Activated CD8-positive, alpha-beta memory T cell treated with anti-CD3 and anti-CD28 coated beads for 1 hour (primary cell): ENCODE results near the gene NUB1.

Experiments used
- DNase-seq, 2 donors: peaks; one replicate each; pipeline ENCODE4 v3.0.0-alpha.2; 2020; ENCODE audit warnings: low read depth in 1 of 2; ENCODE audit errors: extremely low read depth in 1 of 2

The NUB1 gene

DNA sequence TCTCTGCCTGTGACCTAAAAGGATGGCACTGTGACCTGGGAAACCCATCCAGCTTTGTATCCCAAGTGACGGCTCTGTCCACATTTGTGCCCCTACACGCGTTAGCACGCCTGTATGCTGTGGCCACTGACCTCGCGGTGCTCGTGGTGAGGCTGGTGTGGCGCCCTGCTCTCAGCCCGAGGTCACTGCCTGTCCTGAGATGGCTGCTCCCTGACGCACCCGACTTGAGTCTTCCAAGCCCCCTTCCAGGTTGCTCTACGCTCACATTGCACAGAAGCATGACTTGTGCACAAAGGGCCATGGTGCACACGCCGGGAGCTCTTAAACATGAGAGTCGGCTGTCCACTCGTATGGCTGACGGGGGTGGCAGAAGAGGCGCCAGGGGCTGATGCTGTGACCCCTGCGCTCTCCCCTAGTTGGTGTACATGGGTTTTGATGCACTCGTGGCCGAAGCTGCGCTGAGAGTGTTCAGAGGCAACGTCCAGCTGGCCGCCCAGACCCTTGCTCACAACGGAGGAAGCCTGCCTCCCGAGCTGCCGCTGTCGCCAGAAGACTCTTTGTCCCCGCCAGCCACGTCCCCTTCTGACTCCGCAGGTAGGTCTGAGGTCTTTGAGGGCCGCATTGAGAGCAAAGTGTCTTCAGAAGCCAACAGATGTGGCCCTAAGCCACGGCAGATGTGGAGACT lies 34.7 kb downstream of the NUB1 start:
- no peak for DNase-seq

DNA sequence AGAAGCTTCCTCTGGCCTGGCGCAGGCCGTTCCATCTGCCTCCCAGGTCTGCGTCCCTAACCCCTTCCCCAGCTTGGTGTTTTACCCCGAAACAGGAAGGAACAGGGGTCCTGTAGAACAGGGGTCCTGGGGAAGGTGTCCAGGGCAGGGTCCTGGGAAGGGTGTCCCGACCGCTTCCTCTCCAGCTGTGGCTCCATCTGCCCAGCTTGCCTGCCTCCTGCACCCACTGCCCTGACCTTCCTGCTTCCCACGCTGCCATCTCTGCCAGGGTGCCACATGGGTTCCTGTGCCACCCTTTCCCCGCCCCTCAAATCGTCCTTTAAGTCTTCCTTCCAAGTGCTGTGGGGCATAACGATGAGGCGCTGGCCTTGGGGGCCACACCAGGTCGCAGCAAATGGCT lies 35.8 kb downstream of the NUB1 start:
- no peak for DNase-seq

DNA sequence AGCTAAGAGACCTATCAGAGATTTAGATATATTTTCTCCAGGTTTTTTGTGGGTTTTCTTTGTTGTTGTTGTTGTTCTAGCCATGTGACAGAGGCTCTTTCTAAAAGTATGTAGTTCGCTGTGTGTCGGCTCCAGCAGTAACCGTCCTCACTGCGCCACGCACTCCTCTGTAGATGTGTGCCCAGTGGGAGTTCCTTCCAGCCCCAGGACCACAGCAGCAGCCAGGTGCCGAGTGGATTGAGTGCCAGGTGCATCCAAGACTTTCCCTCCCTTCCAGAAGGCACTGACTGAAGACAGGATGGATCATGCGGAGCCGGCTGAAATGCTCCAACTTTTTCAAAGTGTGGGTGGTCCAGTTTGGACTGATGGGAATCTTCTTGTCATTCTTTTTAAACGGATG lies 36.4 kb downstream of the NUB1 start:
- no peak for DNase-seq

GRCh38 chr7:151378496-151379192 lies 37.0 kb downstream of the NUB1 start:
- no peak for DNase-seq

- no peak for DNase-seq
Observed at GRCh38 chr7:151379193-151379520, 37.5 kb downstream of the NUB1 start.

- DNase-seq = no peak
Observed at GRCh38 chr7:151379534-151380198, 38.1 kb downstream of the NUB1 start.

DNA sequence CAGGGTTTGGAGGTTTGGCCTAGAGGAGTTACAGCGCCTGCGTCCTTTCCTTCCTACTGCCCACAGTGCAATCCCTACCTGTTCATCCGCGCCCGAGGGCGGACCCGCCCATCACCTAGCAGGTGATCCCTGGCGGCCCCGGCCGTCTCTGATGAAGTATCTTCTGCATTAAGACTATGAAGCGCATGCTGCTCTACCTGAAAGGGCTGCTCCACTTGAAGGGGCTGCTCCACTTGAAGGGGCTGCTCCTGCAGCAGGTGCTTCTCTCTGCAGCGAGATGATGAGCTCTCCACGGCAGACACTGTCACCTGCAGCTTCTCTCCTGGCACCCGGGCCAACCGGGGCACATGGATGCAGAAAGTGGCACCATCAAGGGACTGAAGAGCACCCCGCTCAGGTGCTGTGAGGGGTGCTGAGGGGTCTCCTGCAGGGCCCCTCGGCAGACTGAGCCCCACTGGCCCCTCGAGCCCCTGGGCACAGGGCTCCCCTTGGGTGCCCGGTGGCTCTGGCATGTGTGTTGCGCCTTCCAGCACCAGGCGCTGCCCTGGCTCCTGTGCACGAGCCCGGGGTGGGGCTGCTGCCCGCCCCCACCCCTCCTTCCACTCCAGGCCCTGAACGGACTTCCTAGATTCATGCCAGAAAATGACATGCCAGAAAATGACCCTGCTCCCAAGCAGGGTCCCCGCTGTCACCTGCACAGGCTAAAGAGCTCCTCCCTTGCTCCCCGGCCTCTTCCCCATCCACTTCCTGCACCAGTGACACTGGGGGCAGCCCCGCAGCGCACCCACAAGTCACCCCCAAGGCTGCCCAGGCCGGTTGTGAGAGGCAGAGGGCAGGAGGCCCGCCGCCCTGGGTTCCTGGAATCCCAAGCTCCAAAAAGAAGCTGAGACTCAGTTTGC lies 38.8 kb downstream of the NUB1 start:
- DNase-seq = no peak

GRCh38 chr7:151381098-151381347 lies 39.4 kb downstream of the NUB1 start:
- DNase-seq = no peak

DNA sequence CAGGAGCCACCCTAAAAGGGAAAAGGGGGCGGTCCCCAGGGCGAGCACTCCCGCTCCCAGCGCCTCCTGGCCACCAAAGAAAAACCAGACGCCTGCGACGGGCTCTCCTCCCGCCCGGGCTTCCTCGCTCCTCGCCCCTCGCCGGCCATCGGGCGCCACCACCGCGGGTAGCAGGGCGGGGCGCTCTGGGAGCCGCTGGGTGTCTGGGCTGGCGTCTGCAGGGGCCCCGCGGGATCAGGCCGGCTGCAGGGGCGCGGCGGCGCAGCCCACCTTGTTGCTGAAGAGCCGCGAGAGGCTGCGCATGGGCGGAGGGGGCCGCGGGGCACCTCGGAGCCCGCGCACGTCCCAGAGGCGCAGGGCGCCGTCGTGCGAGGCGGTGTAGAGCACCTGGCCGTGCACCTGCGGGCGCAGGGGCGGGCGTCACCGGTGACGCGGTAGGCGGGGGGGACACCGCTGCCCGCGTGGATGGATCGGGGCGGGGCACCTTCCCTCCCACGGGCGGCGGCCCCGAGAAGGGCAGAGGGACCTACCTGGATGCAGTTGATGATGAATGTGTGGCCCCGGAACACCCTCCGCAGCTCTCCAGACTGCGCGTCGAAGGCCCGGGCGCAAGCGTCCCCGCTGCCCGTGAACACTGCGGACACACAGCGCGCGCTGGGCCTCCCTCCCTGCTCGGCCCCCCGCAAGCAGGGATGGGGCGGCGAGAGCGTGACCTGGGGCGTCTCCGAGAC lies 39.9 kb downstream of the NUB1 start:
- DNase-seq = peak; percentile 32 to 33

GRCh38 chr7:151382079-151382885 lies 40.7 kb downstream of the NUB1 start:
- no peak for DNase-seq

- DNase-seq = no peak
Observed at GRCh38 chr7:151383638-151384351, 42.2 kb downstream of the NUB1 start.

GRCh38 chr7:151384352-151384697 lies 42.7 kb downstream of the NUB1 start:
- DNase-seq = no peak

GRCh38 chr7:151384776-151385625 lies 43.4 kb downstream of the NUB1 start:
- DNase-seq = no peak

GRCh38 chr7:151385626-151386300 lies 44.2 kb downstream of the NUB1 start:
- DNase-seq = no peak

- DNase-seq = no peak
Observed at GRCh38 chr7:151386301-151387160, 44.9 kb downstream of the NUB1 start.

DNA sequence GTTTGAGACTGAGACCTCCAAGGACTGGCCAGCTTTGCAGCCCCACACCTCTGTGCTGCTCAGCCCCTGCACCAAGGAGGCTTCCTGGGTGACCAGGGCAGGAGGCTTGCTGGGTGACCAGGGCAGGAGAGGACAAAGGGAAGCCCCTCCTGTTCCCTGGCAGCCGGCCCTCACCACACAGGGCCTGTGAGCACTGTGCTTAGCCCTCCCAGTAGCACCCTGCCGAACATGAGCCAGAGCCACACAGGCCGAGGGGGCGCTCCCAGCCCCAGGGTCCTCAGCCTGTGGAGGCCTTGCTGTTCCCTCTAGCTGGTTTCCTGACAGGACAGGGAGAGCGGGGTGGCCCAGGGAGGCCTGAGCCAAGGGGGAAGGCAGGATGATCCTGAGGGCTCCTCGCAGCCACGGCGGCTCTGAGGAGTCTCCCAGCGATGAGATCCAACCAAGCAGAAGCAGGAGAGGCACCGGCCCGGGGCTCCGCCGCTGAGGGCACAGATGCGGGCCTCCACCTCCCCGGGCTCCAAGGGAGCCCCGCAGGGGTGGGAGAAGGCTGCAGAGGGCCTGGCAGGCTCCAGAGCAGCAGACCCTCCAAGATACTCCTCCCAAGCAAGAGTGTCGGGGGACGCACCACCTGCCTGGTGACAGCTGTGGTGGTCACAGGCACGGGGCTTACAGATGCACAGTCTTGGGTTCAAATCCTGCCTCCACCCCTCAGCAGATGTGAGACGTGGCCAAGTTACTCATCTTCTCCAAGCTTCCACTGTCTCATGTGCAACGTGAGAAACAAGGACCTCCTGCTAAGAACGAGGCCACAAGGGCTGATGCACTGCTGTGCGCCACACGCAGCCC lies 45.8 kb downstream of the NUB1 start:
- no peak for DNase-seq
